Chondrocyte (in vitro differentiated cells): ENCODE results near the gene LMO1. TPM values are rescaled to one million over a fixed set of nuclear protein-coding genes. Genes with fewer than 3 reads are reported as not detected.

Experiments
- DNase-seq: peaks from one replicate; pipeline ENCODE4 v3.0.0; 2021; ENCODE audit warnings: mixed read lengths, low spot score
- H3K27ac Mint-ChIP-seq: one replicate; pipeline ENCODE4 v1.8.0; 2021; ENCODE audit warnings: mild to moderate bottlenecking, moderate library complexity, mixed read lengths; ENCODE audit not compliant: unreplicated experiment
- H3K27me3 Mint-ChIP-seq: 2 replicates; pipeline ENCODE4 v1.8.0; 2021; ENCODE audit warnings: low read depth, mixed read lengths
- H3K36me3 Mint-ChIP-seq: 2 replicates; pipeline ENCODE4 v1.8.0; 2021; ENCODE audit warnings: low read depth, mixed read lengths
- H3K4me1 Mint-ChIP-seq: 2 replicates; pipeline ENCODE4 v1.8.0; 2021; ENCODE audit warnings: low read depth, mild to moderate bottlenecking, mixed read lengths
- H3K4me3 Mint-ChIP-seq: one replicate; pipeline ENCODE4 v1.8.0; 2021; ENCODE audit warnings: mild to moderate bottlenecking, moderate library complexity, mixed read lengths; ENCODE audit not compliant: unreplicated experiment
- H3K9me3 Mint-ChIP-seq: 2 replicates; pipeline ENCODE4 v1.8.0; 2021; ENCODE audit warnings: low read depth, mixed read lengths
- CTCF ChIP-seq: fragments of 200-600 bp; sonication (generic); IDR thresholded peaks from 2 replicates; pipeline ENCODE4 v1.5.0; 2021; ENCODE audit warnings: antibody characterized with exemption, mild to moderate bottlenecking, moderate library complexity
- total RNA-seq: library from RNA; stranded (reverse); gene quantifications from 3 replicates; pipeline ENCODE4 v1.2.1, GENCODE V29; 2021

LMO1 gene
- total RNA-seq, 1 donor from 2014 or later: not detected

- H3K27me3 Mint-ChIP-seq: no peaks in the 10 kb centered on the region
- DNase-seq: peak; percentile 25
- peaks cover 12% of the 10 kb centered on the region for H3K4me1 Mint-ChIP-seq
- no peak overlapping the region for H3K4me3 Mint-ChIP-seq
- no peak for TF ChIP-seq CTCF
- no peaks in the 10 kb centered on the region for H3K36me3 Mint-ChIP-seq
- H3K27ac Mint-ChIP-seq: no peak overlapping the region
- no peaks in the 10 kb centered on the region for H3K9me3 Mint-ChIP-seq
Observed at GRCh38 chr11:8235925-8236324, 27.8 kb downstream of the LMO1 start.

GRCh38 chr11:8234910-8235309, 28.8 kb downstream of the LMO1 start:
- Mint-ChIP-seq H3K27ac (no peak overlapping the region), H3K9me3 (no peaks in the 10 kb centered on the region), H3K4me3 (no peak overlapping the region), H3K4me1 (peaks cover 12% of the 10 kb centered on the region), H3K27me3 (no peaks in the 10 kb centered on the region), H3K36me3 (no peaks in the 10 kb centered on the region)
- no peak for TF ChIP-seq CTCF
- DNase-seq: no peak

GRCh38 chr11:8234425-8234821, 29.3 kb downstream of the LMO1 start:
- Mint-ChIP-seq H3K4me1 (peaks cover 12% of the 10 kb centered on the region), H3K4me3 (no peak overlapping the region), H3K27ac (no peak overlapping the region), H3K27me3 (no peaks in the 10 kb centered on the region), H3K9me3 (no peaks in the 10 kb centered on the region), H3K36me3 (no peaks in the 10 kb centered on the region)
- no peak for DNase-seq
- TF ChIP-seq CTCF: peak; percentile 16

- no peaks in the 10 kb centered on the region for H3K9me3 Mint-ChIP-seq
- no peaks in the 10 kb centered on the region for H3K27me3 Mint-ChIP-seq
- peaks cover 12% of the 10 kb centered on the region for H3K4me1 Mint-ChIP-seq
- no peak for DNase-seq
- no peak overlapping the region for H3K4me3 Mint-ChIP-seq
- H3K27ac Mint-ChIP-seq: no peak overlapping the region
- no peaks in the 10 kb centered on the region for H3K36me3 Mint-ChIP-seq
- TF ChIP-seq CTCF: no peak
Observed at GRCh38 chr11:8233691-8234424, 29.8 kb downstream of the LMO1 start.

- Mint-ChIP-seq H3K27me3 (no peaks in the 10 kb centered on the region), H3K36me3 (no peaks in the 10 kb centered on the region), H3K4me3 (no peak overlapping the region), H3K9me3 (no peaks in the 10 kb centered on the region), H3K27ac (no peak overlapping the region), H3K4me1 (peaks cover 12% of the 10 kb centered on the region)
- no peak for TF ChIP-seq CTCF
- no peak for DNase-seq
Observed at GRCh38 chr11:8232849-8233606, 30.6 kb downstream of the LMO1 start.
